Right lobe of liver (tissue), 4 donors: Measurements from ENCODE around the gene PSMG3.

ENCODE experiments used
- POLR2A ChIP-seq: fragments of 450-650 bp; IDR thresholded peaks from one replicate; pipeline ENCODE4 v1.6.1; 2017; ENCODE audit warnings: antibody characterized with exemption, mild to moderate bottlenecking
- TF ChIP-seq, protein P1 (sequence below), 4 donors: fragments of 200-600 bp in 3 of 4; fragments of 450-650 bp in 1 of 4; IDR thresholded peaks; one replicate each; pipeline versions ENCODE4 v1.5.1 to v1.8.0; 2016 to 2022; ENCODE audit warnings: antibody characterized with exemption in 4 of 4, mild to moderate bottlenecking in 2 of 4
- donor health status: DM: no; HTN: no; CAD: no.
- donor health status: DM: no; HTN: no; CAD: no.
- donor health status: DM: no; HTN: yes; CAD: no.

GRCh38 chr7:1530946-1531262, 38.9 kb downstream of the PSMG3 start:
- TF ChIP-seq, protein P1, sequence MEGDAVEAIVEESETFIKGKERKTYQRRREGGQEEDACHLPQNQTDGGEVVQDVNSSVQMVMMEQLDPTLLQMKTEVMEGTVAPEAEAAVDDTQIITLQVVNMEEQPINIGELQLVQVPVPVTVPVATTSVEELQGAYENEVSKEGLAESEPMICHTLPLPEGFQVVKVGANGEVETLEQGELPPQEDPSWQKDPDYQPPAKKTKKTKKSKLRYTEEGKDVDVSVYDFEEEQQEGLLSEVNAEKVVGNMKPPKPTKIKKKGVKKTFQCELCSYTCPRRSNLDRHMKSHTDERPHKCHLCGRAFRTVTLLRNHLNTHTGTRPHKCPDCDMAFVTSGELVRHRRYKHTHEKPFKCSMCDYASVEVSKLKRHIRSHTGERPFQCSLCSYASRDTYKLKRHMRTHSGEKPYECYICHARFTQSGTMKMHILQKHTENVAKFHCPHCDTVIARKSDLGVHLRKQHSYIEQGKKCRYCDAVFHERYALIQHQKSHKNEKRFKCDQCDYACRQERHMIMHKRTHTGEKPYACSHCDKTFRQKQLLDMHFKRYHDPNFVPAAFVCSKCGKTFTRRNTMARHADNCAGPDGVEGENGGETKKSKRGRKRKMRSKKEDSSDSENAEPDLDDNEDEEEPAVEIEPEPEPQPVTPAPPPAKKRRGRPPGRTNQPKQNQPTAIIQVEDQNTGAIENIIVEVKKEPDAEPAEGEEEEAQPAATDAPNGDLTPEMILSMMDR (IDR thresholded peaks at IDR 0.05), result no peak
- no peak for TF ChIP-seq POLR2A
